ENCODE measurements around the gene SLC22A1. TPM values are rescaled to one million over a fixed set of nuclear protein-coding genes. Genes with fewer than 3 reads are reported as not detected.

Gene SLC22A1
- total RNA-seq, 1 donor from 2014 or later: 3.2 TPM

DNA sequence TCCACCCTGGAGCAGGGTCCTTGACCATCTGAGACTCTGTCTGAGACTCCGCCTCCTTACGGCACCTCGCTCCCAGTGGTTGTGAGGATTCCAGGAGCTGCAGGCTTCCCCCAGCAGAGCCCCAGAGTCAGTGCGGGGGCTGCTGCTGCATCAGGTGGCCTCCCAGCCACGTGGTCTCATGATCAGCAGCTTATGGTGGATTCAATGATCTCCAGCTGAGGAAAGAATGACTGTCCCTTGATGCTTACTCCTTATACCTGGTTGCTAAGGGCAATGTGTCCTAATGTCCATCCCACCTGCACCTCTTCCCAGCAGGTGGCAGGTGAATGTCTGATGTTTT is 40.0 kb downstream of the SLC22A1 start:
- H3K79me2 ChIP-seq (ENCODE audit: insufficient read depth, low read length): no peaks in the 10 kb centered on the region
- no peak for DNase-seq (ENCODE audit: low read depth)
- no peaks in the 10 kb centered on the region for H4K20me1 ChIP-seq (ENCODE audit: insufficient read depth, low read length)
- no peak overlapping the region for H3K27ac Mint-ChIP-seq (ENCODE audit: unreplicated experiment)
- peaks cover 2% of the 10 kb centered on the region for H3K27me3 Mint-ChIP-seq (ENCODE audit: low read depth, unreplicated experiment)
- no peak overlapping the region for H3K9ac ChIP-seq (ENCODE audit: low read length)
- no peaks in the 10 kb centered on the region for H3K9me3 ChIP-seq (ENCODE audit: insufficient read depth, low read depth, low read length)
- no peak overlapping the region for H3K4me3 ChIP-seq (ENCODE audit: insufficient read depth, low read depth, low read length)
- H3K9me3 Mint-ChIP-seq (ENCODE audit: unreplicated experiment): peaks cover 2% of the 10 kb centered on the region
- H3K4me1 Mint-ChIP-seq (ENCODE audit: low read depth, unreplicated experiment): no peaks in the 10 kb centered on the region
- H3K4me3 Mint-ChIP-seq (ENCODE audit: unreplicated experiment): no peak overlapping the region
- TF ChIP-seq, protein P1, sequence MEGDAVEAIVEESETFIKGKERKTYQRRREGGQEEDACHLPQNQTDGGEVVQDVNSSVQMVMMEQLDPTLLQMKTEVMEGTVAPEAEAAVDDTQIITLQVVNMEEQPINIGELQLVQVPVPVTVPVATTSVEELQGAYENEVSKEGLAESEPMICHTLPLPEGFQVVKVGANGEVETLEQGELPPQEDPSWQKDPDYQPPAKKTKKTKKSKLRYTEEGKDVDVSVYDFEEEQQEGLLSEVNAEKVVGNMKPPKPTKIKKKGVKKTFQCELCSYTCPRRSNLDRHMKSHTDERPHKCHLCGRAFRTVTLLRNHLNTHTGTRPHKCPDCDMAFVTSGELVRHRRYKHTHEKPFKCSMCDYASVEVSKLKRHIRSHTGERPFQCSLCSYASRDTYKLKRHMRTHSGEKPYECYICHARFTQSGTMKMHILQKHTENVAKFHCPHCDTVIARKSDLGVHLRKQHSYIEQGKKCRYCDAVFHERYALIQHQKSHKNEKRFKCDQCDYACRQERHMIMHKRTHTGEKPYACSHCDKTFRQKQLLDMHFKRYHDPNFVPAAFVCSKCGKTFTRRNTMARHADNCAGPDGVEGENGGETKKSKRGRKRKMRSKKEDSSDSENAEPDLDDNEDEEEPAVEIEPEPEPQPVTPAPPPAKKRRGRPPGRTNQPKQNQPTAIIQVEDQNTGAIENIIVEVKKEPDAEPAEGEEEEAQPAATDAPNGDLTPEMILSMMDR (IDR thresholded peaks at IDR 0.05; ENCODE audit: insufficient read depth, low read depth, low read length): no peak
- no peak for TF ChIP-seq EZH2 (IDR thresholded peaks at IDR 0.05; ENCODE audit: insufficient read depth, low read length)
- FAIRE-seq: no peak
- no peaks in the 10 kb centered on the region for H3K4me1 ChIP-seq (ENCODE audit: insufficient read depth, low read length)
- H3K36me3 Mint-ChIP-seq (ENCODE audit: low read depth, unreplicated experiment): peaks cover 5% of the 10 kb centered on the region
- no peaks in the 10 kb centered on the region for H3K36me3 ChIP-seq (ENCODE audit: insufficient read depth, low read length)
- no peaks in the 10 kb centered on the region for H3K27me3 ChIP-seq (ENCODE audit: insufficient read depth, low read length)
- H3K27ac ChIP-seq (ENCODE audit: low read depth, low read length): no peak overlapping the region
- no peak overlapping the region for H3K4me2 ChIP-seq (ENCODE audit: low read length)
- no peak overlapping the region for H2AFZ ChIP-seq (ENCODE audit: low read depth, low read length)

DNA sequence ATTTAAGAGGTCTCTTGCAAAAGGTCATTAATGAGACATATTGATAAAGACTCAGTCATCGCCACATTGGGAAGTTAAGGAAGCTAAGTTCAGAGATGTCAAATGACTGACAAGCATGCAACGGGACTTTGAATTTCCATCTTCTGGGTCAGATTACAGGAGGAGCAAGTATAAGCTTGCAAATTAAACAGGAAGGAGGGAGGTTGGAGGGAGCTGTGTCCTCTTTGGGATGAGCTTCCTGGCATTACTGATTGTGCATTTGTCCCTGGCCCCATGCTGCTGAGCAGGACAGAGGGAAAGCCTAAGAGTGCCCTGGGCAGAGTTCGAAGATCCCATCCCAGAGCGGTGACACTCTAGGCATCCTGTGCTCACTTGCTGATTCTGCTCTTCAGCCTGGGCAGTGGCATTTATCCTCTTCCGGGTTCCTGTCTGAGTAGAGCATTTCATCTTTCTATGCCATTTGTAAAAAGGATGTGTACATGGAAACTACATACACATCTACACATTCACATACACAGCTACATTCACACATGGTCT is 40.5 kb downstream of the SLC22A1 start:
- no peaks in the 10 kb centered on the region for H3K9me3 ChIP-seq (ENCODE audit: insufficient read depth, low read depth, low read length)
- H3K4me3 ChIP-seq (ENCODE audit: insufficient read depth, low read depth, low read length): no peak overlapping the region
- no peaks in the 10 kb centered on the region for H3K27me3 ChIP-seq (ENCODE audit: insufficient read depth, low read length)
- no peak overlapping the region for H3K27ac Mint-ChIP-seq (ENCODE audit: unreplicated experiment)
- H3K9me3 Mint-ChIP-seq (ENCODE audit: unreplicated experiment): peaks cover 2% of the 10 kb centered on the region
- no peaks in the 10 kb centered on the region for H3K4me1 Mint-ChIP-seq (ENCODE audit: low read depth, unreplicated experiment)
- no peak overlapping the region for H2AFZ ChIP-seq (ENCODE audit: low read depth, low read length)
- H3K79me2 ChIP-seq (ENCODE audit: insufficient read depth, low read length): no peaks in the 10 kb centered on the region
- TF ChIP-seq EZH2 (IDR thresholded peaks at IDR 0.05; ENCODE audit: insufficient read depth, low read length): no peak
- TF ChIP-seq, protein P1 (IDR thresholded peaks at IDR 0.05; ENCODE audit: insufficient read depth, low read depth, low read length): no peak
- H3K27ac ChIP-seq (ENCODE audit: low read depth, low read length): no peak overlapping the region
- H4K20me1 ChIP-seq (ENCODE audit: insufficient read depth, low read length): no peaks in the 10 kb centered on the region
- H3K36me3 Mint-ChIP-seq (ENCODE audit: low read depth, unreplicated experiment): peaks cover 5% of the 10 kb centered on the region
- H3K9ac ChIP-seq (ENCODE audit: low read length): no peak overlapping the region
- DNase-seq (ENCODE audit: low read depth) (no peak), FAIRE-seq (no peak)
- no peak overlapping the region for H3K4me2 ChIP-seq (ENCODE audit: low read length)
- no peaks in the 10 kb centered on the region for H3K36me3 ChIP-seq (ENCODE audit: insufficient read depth, low read length)
- H3K27me3 Mint-ChIP-seq (ENCODE audit: low read depth, unreplicated experiment): peaks cover 2% of the 10 kb centered on the region
- no peak overlapping the region for H3K4me3 Mint-ChIP-seq (ENCODE audit: unreplicated experiment)
- H3K4me1 ChIP-seq (ENCODE audit: insufficient read depth, low read length): no peaks in the 10 kb centered on the region

- FAIRE-seq (no peak), DNase-seq (ENCODE audit: low read depth) (no peak)
- Histone ChIP-seq H3K79me2 (ENCODE audit: insufficient read depth, low read length) (no peaks in the 10 kb centered on the region), H3K27ac (ENCODE audit: low read depth, low read length) (no peak overlapping the region), H3K4me1 (ENCODE audit: insufficient read depth, low read length) (no peaks in the 10 kb centered on the region), H3K4me3 (ENCODE audit: insufficient read depth, low read depth, low read length) (no peak overlapping the region), H2AFZ (ENCODE audit: low read depth, low read length) (no peak overlapping the region), H4K20me1 (ENCODE audit: insufficient read depth, low read length) (no peaks in the 10 kb centered on the region), H3K27me3 (ENCODE audit: insufficient read depth, low read length) (no peaks in the 10 kb centered on the region), H3K4me2 (ENCODE audit: low read length) (no peak overlapping the region), H3K9me3 (ENCODE audit: insufficient read depth, low read depth, low read length) (no peaks in the 10 kb centered on the region), H3K9ac (ENCODE audit: low read length) (no peak overlapping the region), H3K36me3 (ENCODE audit: insufficient read depth, low read length) (no peaks in the 10 kb centered on the region)
- Mint-ChIP-seq H3K4me3 (ENCODE audit: unreplicated experiment) (no peak overlapping the region), H3K9me3 (ENCODE audit: unreplicated experiment) (peaks cover 2% of the 10 kb centered on the region), H3K36me3 (ENCODE audit: low read depth, unreplicated experiment) (peaks cover 3% of the 10 kb centered on the region), H3K4me1 (ENCODE audit: low read depth, unreplicated experiment) (no peaks in the 10 kb centered on the region), H3K27ac (ENCODE audit: unreplicated experiment) (no peak overlapping the region), H3K27me3 (ENCODE audit: low read depth, unreplicated experiment) (peaks cover 2% of the 10 kb centered on the region)
- TF ChIP-seq, protein P1 (IDR thresholded peaks at IDR 0.05; ENCODE audit: insufficient read depth, low read depth, low read length): no peak
- no peak for TF ChIP-seq EZH2 (IDR thresholded peaks at IDR 0.05; ENCODE audit: insufficient read depth, low read length)
Measured at GRCh38 chr6:160163425-160163824, 41.8 kb downstream of the SLC22A1 start.

All from astrocyte (in vitro differentiated cells and primary cell).